WTC11 (cell line): ENCODE results near the gene ZCCHC7. TPM values are rescaled to one million over a fixed set of nuclear protein-coding genes. Genes with fewer than 3 reads are reported as not detected.

Experiments
- ATAC-seq: fragments of 200-7000 bp; cut with Tn5 transposase; 2 replicates; pipeline ENCODE4 v1.10.0; 2021; ENCODE audit warnings: mild to moderate bottlenecking, moderate library complexity
- CTCF ChIA-PET: fragments of 300-600 bp; sonication (Branson Sonifier 250); formaldehyde crosslinking; loops from one replicate; lab custom pipeline; 2021; ENCODE audit warnings: antibody characterized with exemption; lab: Charles Lee
- POLR2A ChIA-PET: fragments of 350-600 bp; sonication (Branson Sonifier 250); formaldehyde crosslinking; loops from one replicate; lab custom pipeline; 2021; ENCODE audit warnings: antibody characterized with exemption; lab: Charles Lee
- DNase-seq: peaks from one replicate; pipeline ENCODE4 v3.0.0; 2021; ENCODE audit warnings: low spot score
- H3K27ac Mint-ChIP-seq: 2 replicates; pipeline ENCODE4 v1.8.0; 2021; ENCODE audit warnings: mixed read lengths
- H3K27me3 Mint-ChIP-seq: 2 replicates; pipeline ENCODE4 v1.8.0; 2021; ENCODE audit warnings: low read depth, mild to moderate bottlenecking, moderate library complexity, mixed read lengths
- H3K36me3 Mint-ChIP-seq: 2 replicates; pipeline ENCODE4 v1.8.0; 2021; ENCODE audit warnings: mixed read lengths
- H3K4me1 Mint-ChIP-seq: 2 replicates; pipeline ENCODE4 v1.8.0; 2022; ENCODE audit warnings: mixed read lengths
- H3K4me3 Mint-ChIP-seq: 2 replicates; pipeline ENCODE4 v1.8.0; 2021; ENCODE audit warnings: mild to moderate bottlenecking, moderate library complexity, mixed read lengths
- H3K9me3 Mint-ChIP-seq: 2 replicates; pipeline ENCODE4 v1.8.0; 2021; ENCODE audit warnings: mixed read lengths
- CBFB ChIP-seq: sonication (generic); formaldehyde crosslinking; IDR thresholded peaks from 2 replicates; pipeline ENCODE4 v1.8.1; 2022; ENCODE audit warnings: mild to moderate bottlenecking, low read depth, missing genetic modification reagents
- CREM ChIP-seq: sonication (generic); formaldehyde crosslinking; IDR thresholded peaks from 2 replicates; pipeline ENCODE4 v1.8.1; 2022; ENCODE audit warnings: mild to moderate bottlenecking, missing genetic modification reagents, moderate library complexity
- ESRRA ChIP-seq: sonication (generic); formaldehyde crosslinking; IDR thresholded peaks from 2 replicates; pipeline ENCODE4 v1.8.1; 2022; ENCODE audit warnings: mild to moderate bottlenecking, missing genetic modification reagents, borderline replicate concordance
- FOXJ3 ChIP-seq: sonication (generic); formaldehyde crosslinking; IDR thresholded peaks from 2 replicates; pipeline ENCODE4 v1.9.0; 2021; ENCODE audit warnings: missing genetic modification reagents, mild to moderate bottlenecking, borderline replicate concordance
- GTF2I ChIP-seq: fragments of 250-450 bp; sonication (Bioruptor Pico); conservative IDR thresholded peaks from 2 replicates; pipeline ENCODE4 v1.4.0; 2021; ENCODE audit warnings: mild to moderate bottlenecking
- HMGA2 ChIP-seq: fragments of 250-450 bp; sonication (Bioruptor Pico); IDR thresholded peaks from 2 replicates; pipeline ENCODE4 v1.4.0; 2021; ENCODE audit warnings: mild to moderate bottlenecking, moderate library complexity
- IRF2 ChIP-seq: sonication (generic); formaldehyde crosslinking; IDR thresholded peaks from 2 replicates; pipeline ENCODE4 v1.8.0; 2022; ENCODE audit warnings: low read depth, missing genetic modification reagents, borderline replicate concordance
- NR2C2 ChIP-seq: sonication (generic); formaldehyde crosslinking; IDR thresholded peaks from 2 replicates; pipeline ENCODE4 v1.8.0; 2022; ENCODE audit warnings: mild to moderate bottlenecking, missing genetic modification reagents
- PRRX2 ChIP-seq: fragments of 250-450 bp; sonication (Bioruptor Pico); IDR thresholded peaks from 2 replicates; pipeline ENCODE4 v1.8.0; 2021; ENCODE audit warnings: mild to moderate bottlenecking
- RORB ChIP-seq: fragments of 250-450 bp; sonication (Bioruptor Pico); IDR thresholded peaks from 2 replicates; pipeline ENCODE4 v1.9.0; 2021; ENCODE audit warnings: mild to moderate bottlenecking
- SP1 ChIP-seq: sonication (generic); formaldehyde crosslinking; conservative IDR thresholded peaks from 2 replicates; pipeline ENCODE4 v1.8.1; 2022; ENCODE audit warnings: missing genetic modification reagents
- ZBTB21 ChIP-seq: sonication (generic); formaldehyde crosslinking; IDR thresholded peaks from 2 replicates; pipeline ENCODE4 v1.8.1; 2023; ENCODE audit warnings: mild to moderate bottlenecking, missing genetic modification reagents, borderline replicate concordance
- ZNF121 ChIP-seq: sonication (generic); formaldehyde crosslinking; IDR thresholded peaks from 2 replicates; pipeline ENCODE4 v1.8.0; 2023; ENCODE audit warnings: missing genetic modification reagents
- ZNF232 ChIP-seq: sonication (generic); formaldehyde crosslinking; IDR thresholded peaks from 2 replicates; pipeline ENCODE4 v1.8.0; 2022; ENCODE audit warnings: mild to moderate bottlenecking, missing genetic modification reagents
- ZNF416 ChIP-seq: fragments of 250-450 bp; sonication (Bioruptor Pico); IDR thresholded peaks from 2 replicates; pipeline ENCODE4 v1.9.0; 2021; ENCODE audit warnings: mild to moderate bottlenecking, inconsistent platforms
- total RNA-seq: library from RNA; stranded (reverse); gene quantifications from 3 replicates; pipeline ENCODE4 v1.2.3, GENCODE V29; 2021
- TF ChIP-seq, protein P1 (sequence below): fragments of 250-450 bp; sonication (Bioruptor Pico); IDR thresholded peaks from 2 replicates; pipeline ENCODE4 v1.9.0; 2021; ENCODE audit warnings: mild to moderate bottlenecking
- TF ChIP-seq, protein P2 (sequence below): sonication (generic); formaldehyde crosslinking; IDR thresholded peaks from 2 replicates; pipeline ENCODE4 v1.8.0; 2023; ENCODE audit warnings: mild to moderate bottlenecking, missing genetic modification reagents
- TF ChIP-seq, protein P3 (sequence below): sonication (generic); formaldehyde crosslinking; IDR thresholded peaks from 2 replicates; pipeline ENCODE4 v1.8.1; 2023; ENCODE audit warnings: mild to moderate bottlenecking, missing genetic modification reagents, moderate library complexity
- TF ChIP-seq, protein P4 (sequence below): sonication (generic); formaldehyde crosslinking; IDR thresholded peaks from 2 replicates; pipeline ENCODE4 v1.8.1; 2022; ENCODE audit warnings: missing genetic modification reagents, borderline replicate concordance
- TF ChIP-seq, protein P5 (sequence below): sonication (generic); formaldehyde crosslinking; IDR thresholded peaks from 2 replicates; pipeline ENCODE4 v1.8.0; 2023; ENCODE audit warnings: missing genetic modification reagents
- TF ChIP-seq, protein P6 (sequence below): sonication (generic); formaldehyde crosslinking; IDR thresholded peaks from 2 replicates; pipeline ENCODE4 v1.8.1; 2023; ENCODE audit warnings: mild to moderate bottlenecking, missing genetic modification reagents, moderate library complexity
- TF ChIP-seq, protein P7 (sequence below): sonication (generic); formaldehyde crosslinking; IDR thresholded peaks from 2 replicates; pipeline ENCODE4 v1.8.1; 2023; ENCODE audit warnings: mild to moderate bottlenecking, moderate library complexity, missing genetic modification reagents

ZCCHC7 gene
- total RNA-seq, 1 experiment from 2014 or later = 30.1 TPM

DNA sequence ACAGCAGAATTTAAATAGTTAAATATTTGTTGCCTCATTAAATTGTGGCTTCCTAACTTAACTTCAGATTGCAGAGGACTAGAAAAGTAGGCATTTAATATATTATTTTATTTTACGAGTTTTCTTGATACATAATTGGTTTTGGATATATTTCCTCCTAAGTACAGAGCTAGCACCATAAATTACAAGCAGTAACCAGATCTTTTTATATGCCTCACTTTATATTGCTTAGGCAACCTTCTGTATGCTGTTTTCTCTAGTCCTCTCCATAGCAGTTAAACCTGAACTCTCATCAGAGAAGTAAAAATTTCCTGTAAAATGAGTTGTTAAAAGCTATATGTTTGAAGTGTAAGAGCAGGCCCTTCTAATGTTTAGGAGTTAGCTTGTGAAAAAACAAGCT is 144.2 kb downstream of the ZCCHC7 start:
- TF ChIP-seq, protein P1, sequence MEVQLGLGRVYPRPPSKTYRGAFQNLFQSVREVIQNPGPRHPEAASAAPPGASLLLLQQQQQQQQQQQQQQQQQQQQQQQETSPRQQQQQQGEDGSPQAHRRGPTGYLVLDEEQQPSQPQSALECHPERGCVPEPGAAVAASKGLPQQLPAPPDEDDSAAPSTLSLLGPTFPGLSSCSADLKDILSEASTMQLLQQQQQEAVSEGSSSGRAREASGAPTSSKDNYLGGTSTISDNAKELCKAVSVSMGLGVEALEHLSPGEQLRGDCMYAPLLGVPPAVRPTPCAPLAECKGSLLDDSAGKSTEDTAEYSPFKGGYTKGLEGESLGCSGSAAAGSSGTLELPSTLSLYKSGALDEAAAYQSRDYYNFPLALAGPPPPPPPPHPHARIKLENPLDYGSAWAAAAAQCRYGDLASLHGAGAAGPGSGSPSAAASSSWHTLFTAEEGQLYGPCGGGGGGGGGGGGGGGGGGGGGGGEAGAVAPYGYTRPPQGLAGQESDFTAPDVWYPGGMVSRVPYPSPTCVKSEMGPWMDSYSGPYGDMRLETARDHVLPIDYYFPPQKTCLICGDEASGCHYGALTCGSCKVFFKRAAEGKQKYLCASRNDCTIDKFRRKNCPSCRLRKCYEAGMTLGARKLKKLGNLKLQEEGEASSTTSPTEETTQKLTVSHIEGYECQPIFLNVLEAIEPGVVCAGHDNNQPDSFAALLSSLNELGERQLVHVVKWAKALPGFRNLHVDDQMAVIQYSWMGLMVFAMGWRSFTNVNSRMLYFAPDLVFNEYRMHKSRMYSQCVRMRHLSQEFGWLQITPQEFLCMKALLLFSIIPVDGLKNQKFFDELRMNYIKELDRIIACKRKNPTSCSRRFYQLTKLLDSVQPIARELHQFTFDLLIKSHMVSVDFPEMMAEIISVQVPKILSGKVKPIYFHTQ = no peak
- TF ChIP-seq, protein P2, sequence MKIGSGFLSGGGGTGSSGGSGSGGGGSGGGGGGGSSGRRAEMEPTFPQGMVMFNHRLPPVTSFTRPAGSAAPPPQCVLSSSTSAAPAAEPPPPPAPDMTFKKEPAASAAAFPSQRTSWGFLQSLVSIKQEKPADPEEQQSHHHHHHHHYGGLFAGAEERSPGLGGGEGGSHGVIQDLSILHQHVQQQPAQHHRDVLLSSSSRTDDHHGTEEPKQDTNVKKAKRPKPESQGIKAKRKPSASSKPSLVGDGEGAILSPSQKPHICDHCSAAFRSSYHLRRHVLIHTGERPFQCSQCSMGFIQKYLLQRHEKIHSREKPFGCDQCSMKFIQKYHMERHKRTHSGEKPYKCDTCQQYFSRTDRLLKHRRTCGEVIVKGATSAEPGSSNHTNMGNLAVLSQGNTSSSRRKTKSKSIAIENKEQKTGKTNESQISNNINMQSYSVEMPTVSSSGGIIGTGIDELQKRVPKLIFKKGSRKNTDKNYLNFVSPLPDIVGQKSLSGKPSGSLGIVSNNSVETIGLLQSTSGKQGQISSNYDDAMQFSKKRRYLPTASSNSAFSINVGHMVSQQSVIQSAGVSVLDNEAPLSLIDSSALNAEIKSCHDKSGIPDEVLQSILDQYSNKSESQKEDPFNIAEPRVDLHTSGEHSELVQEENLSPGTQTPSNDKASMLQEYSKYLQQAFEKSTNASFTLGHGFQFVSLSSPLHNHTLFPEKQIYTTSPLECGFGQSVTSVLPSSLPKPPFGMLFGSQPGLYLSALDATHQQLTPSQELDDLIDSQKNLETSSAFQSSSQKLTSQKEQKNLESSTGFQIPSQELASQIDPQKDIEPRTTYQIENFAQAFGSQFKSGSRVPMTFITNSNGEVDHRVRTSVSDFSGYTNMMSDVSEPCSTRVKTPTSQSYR = no peak
- TF ChIP-seq ZNF416 (CRISPR knock-in tag) = no peak
- TF ChIP-seq IRF2 = no peak
- TF ChIP-seq SP1 (CRISPR knock-in tag) = no peak
- TF ChIP-seq FOXJ3 (CRISPR knock-in tag) = no peak
- TF ChIP-seq, protein P3, sequence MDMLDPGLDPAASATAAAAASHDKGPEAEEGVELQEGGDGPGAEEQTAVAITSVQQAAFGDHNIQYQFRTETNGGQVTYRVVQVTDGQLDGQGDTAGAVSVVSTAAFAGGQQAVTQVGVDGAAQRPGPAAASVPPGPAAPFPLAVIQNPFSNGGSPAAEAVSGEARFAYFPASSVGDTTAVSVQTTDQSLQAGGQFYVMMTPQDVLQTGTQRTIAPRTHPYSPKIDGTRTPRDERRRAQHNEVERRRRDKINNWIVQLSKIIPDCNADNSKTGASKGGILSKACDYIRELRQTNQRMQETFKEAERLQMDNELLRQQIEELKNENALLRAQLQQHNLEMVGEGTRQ (CRISPR knock-in tag) = no peak
- TF ChIP-seq, protein P4, sequence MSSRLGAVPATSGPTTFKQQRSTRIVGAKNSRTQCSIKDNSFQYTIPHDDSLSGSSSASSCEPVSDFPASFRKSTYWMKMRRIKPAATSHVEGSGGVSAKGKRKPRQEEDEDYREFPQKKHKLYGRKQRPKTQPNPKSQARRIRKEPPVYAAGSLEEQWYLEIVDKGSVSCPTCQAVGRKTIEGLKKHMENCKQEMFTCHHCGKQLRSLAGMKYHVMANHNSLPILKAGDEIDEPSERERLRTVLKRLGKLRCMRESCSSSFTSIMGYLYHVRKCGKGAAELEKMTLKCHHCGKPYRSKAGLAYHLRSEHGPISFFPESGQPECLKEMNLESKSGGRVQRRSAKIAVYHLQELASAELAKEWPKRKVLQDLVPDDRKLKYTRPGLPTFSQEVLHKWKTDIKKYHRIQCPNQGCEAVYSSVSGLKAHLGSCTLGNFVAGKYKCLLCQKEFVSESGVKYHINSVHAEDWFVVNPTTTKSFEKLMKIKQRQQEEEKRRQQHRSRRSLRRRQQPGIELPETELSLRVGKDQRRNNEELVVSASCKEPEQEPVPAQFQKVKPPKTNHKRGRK (CRISPR knock-in tag) = no peak
- Mint-ChIP-seq H3K9me3 (no peaks in the 10 kb centered on the region), H3K36me3 (no peaks in the 10 kb centered on the region), H3K27me3 (no peaks in the 10 kb centered on the region), H3K4me3 (no peak overlapping the region), H3K4me1 (peaks cover 24% of the 10 kb centered on the region), H3K27ac (peak overlapping the region; percentile 46; the same call in 1 of the 2 replicates)
- no peak for ATAC-seq
- ChIA-PET CTCF (no interaction called here), POLR2A (no interaction called here)
- no peak for DNase-seq

DNA sequence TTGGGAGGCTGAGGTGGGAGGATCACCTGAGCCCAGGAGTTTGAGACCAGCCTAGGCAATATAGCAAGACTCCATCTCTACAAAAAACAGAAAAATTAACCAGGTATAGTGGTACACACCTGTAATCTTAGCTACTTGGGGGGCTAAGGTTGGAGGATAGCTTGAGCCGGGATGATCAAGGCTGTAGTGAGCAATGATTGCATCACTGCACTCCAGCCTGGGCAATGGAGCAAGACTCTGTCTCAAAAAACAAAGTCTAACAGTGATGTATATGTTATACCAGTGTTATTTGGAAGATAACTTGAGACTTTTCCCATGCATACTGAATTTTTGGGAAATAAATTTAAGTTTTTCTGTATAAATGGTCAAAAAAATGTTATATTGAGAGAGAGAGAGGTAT is 146.3 kb downstream of the ZCCHC7 start:
- Mint-ChIP-seq H3K27me3 (no peaks in the 10 kb centered on the region), H3K9me3 (no peaks in the 10 kb centered on the region), H3K4me1 (0 out of 2 replicates have a peak, but pooled peaks cover 4% of the 10 kb centered on the region), H3K36me3 (no peaks in the 10 kb centered on the region), H3K27ac (no peak overlapping the region), H3K4me3 (no peak overlapping the region)
- DNase-seq (no peak), ATAC-seq (no peak)
- POLR2A ChIA-PET = no interaction called here
- CTCF ChIA-PET = interaction anchor here (1.6 kb wide), 1 partner anchor 271 kb away, joined by 8 read pairs; no protein-coding TSS in a partner anchor
- TF ChIP-seq, protein P5, sequence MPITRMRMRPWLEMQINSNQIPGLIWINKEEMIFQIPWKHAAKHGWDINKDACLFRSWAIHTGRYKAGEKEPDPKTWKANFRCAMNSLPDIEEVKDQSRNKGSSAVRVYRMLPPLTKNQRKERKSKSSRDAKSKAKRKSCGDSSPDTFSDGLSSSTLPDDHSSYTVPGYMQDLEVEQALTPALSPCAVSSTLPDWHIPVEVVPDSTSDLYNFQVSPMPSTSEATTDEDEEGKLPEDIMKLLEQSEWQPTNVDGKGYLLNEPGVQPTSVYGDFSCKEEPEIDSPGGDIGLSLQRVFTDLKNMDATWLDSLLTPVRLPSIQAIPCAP (CRISPR knock-in tag) = no peak
- TF ChIP-seq, protein P6, sequence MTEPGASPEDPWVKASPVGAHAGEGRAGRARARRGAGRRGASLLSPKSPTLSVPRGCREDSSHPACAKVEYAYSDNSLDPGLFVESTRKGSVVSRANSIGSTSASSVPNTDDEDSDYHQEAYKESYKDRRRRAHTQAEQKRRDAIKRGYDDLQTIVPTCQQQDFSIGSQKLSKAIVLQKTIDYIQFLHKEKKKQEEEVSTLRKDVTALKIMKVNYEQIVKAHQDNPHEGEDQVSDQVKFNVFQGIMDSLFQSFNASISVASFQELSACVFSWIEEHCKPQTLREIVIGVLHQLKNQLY (CRISPR knock-in tag) = no peak
- TF ChIP-seq HMGA2 (CRISPR knock-in tag) = no peak
- TF ChIP-seq, protein P4 (CRISPR knock-in tag) = no peak
- no peak for TF ChIP-seq ZNF121
- TF ChIP-seq CREM (CRISPR knock-in tag) = no peak
- no peak for TF ChIP-seq ESRRA (CRISPR knock-in tag)
- TF ChIP-seq CBFB (CRISPR knock-in tag) = no peak
- no peak for TF ChIP-seq ZNF416 (CRISPR knock-in tag)
- no peak for TF ChIP-seq RORB
- TF ChIP-seq ZBTB21 (CRISPR knock-in tag) = no peak
- TF ChIP-seq ZNF232 (CRISPR knock-in tag) = no peak
- TF ChIP-seq NR2C2 = no peak
- no peak for TF ChIP-seq PRRX2 (CRISPR knock-in tag)
- TF ChIP-seq, protein P7, sequence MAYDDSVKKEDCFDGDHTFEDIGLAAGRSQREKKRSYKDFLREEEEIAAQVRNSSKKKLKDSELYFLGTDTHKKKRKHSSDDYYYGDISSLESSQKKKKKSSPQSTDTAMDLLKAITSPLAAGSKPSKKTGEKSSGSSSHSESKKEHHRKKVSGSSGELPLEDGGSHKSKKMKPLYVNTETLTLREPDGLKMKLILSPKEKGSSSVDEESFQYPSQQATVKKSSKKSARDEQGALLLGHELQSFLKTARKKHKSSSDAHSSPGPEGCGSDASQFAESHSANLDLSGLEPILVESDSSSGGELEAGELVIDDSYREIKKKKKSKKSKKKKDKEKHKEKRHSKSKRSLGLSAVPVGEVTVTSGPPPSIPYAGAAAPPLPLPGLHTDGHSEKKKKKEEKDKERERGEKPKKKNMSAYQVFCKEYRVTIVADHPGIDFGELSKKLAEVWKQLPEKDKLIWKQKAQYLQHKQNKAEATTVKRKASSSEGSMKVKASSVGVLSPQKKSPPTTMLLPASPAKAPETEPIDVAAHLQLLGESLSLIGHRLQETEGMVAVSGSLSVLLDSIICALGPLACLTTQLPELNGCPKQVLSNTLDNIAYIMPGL (CRISPR knock-in tag) = no peak
- no peak for TF ChIP-seq GTF2I (CRISPR knock-in tag)
